K562 (cell line): ENCODE measurements around the gene CDK4. TPM values are rescaled to one million over a fixed set of nuclear protein-coding genes. Genes with fewer than 3 reads are reported as not detected.
A peak's percentile ranks its signal among the peaks of the same experiment; 100 is the strongest.
"Not testable (repeated sequence)": the region's sequence is repeated elsewhere in the genome, so short reads cannot be mapped to it uniquely, and the experiment has no call there.

Experiments used
- ATAC-seq: fragments of 200-7000 bp; cut with Tn5 transposase; 3 replicates; pipeline ENCODE4 v1.9.1; 2020; ENCODE audit warnings: moderate library complexity
- BruUV-seq: library from RNA; stranded (reverse); fragments of 400-500 nt; replicated peaks from 2 replicates; lab custom pipeline; 2021; lab: Mats Ljungman, UMichigan
- CTCF ChIA-PET: fragments of 300-600 bp; formaldehyde crosslinking; extraction: SDS; loops from one replicate; lab custom pipeline; 2021; ENCODE audit warnings: low intra/inter-chr PET ratio; lab: Yijun Ruan, JAX
- POLR2A ChIA-PET: fragments of 300-600, 350-650 bp; sonication (Branson Sonifier 250); formaldehyde crosslinking; extraction: SDS; loops from one replicate; lab custom pipeline; 2021; ENCODE audit warnings: antibody characterized with exemption, inconsistent platforms; lab: Yijun Ruan, JAX
- DNase-seq, 4 experiments: peaks; one replicate each; pipeline versions ENCODE4 v3.0.0 to v3.0.0-alpha.2; 2011 to 2018; ENCODE audit warnings: low spot score in 3 of 4, mixed read lengths in 3 of 4; ENCODE audit errors: extremely low read depth in 1 of 4
- FAIRE-seq: peaks from 2 replicates; lab custom pipeline; 2011; peaks lifted over from hg19 to GRCh38; lab: Jason Lieb, UNC
- H2AFZ ChIP-seq: 2 replicates; pipeline ENCODE4 v1.6.0; 2011; ENCODE audit warnings: low read depth, low read length, control low read depth, inconsistent platforms
- H3K27ac ChIP-seq: fragments of 200-600 bp; 3 replicates; pipeline ENCODE4 v1.8.0; 2011; ENCODE audit warnings: low read depth, mild to moderate bottlenecking, control low read depth, inconsistent platforms, low read length, moderate library complexity, mixed read lengths; ENCODE audit errors: extremely low read depth
- H3K27me3 ChIP-seq, 2 experiments: fragments of 300-600 bp in 1 of 2; 2 replicates in 1 of 2; 3 replicates in 1 of 2; pipeline versions ENCODE4 v1.6.0 to v1.8.0; 2011; ENCODE audit warnings: inconsistent platforms in 2 of 2, low read length in 2 of 2, mild to moderate bottlenecking in 1 of 2, mixed read lengths in 1 of 2, moderate library complexity in 1 of 2; ENCODE audit not compliant: control insufficient read depth in 2 of 2, insufficient read depth in 2 of 2
- H3K36me3 ChIP-seq: fragments of 300-600 bp; 3 replicates; pipeline ENCODE4 v1.8.0; 2011; ENCODE audit warnings: mild to moderate bottlenecking, low read length, inconsistent platforms; ENCODE audit not compliant: control insufficient read depth, insufficient read depth
- H3K4me1 ChIP-seq, 2 experiments: fragments of 200-600 bp in 1 of 2; replicated peaks in 1 of 2; 2 replicates in 1 of 2; 3 replicates in 1 of 2; pipeline versions ENCODE4 v1.5.1 to v1.8.0; 2011; ENCODE audit warnings: inconsistent platforms in 2 of 2, low read length in 2 of 2, mild to moderate bottlenecking in 1 of 2, mixed read lengths in 1 of 2, moderate library complexity in 1 of 2; ENCODE audit not compliant: control insufficient read depth in 2 of 2, insufficient read depth in 2 of 2
- H3K4me2 ChIP-seq: 2 replicates; pipeline ENCODE4 v1.6.1; 2011; ENCODE audit warnings: low read length, control low read depth, inconsistent platforms, mixed read lengths; ENCODE audit not compliant: insufficient read depth
- H3K4me3 ChIP-seq: fragments of 200-600 bp; sonication (generic), shearing (Covaris generic); 2 replicates; pipeline ENCODE4 v1.5.1; 2016; ENCODE audit warnings: control low read depth, inconsistent platforms
- H3K79me2 ChIP-seq: fragments of 200-600 bp; 3 replicates; pipeline ENCODE4 v1.8.0; 2011; ENCODE audit warnings: low read length, inconsistent platforms; ENCODE audit not compliant: control insufficient read depth, insufficient read depth
- H3K9ac ChIP-seq, 2 experiments: 2 replicates each; pipeline versions ENCODE4 v1.6.0 to v1.6.1; 2011; ENCODE audit warnings: low read depth in 2 of 2, low read length in 2 of 2, control low read depth in 1 of 2, inconsistent platforms in 1 of 2, mild to moderate bottlenecking in 1 of 2, mixed read lengths in 1 of 2; ENCODE audit not compliant: insufficient read depth in 1 of 2
- H3K9me1 ChIP-seq: one replicate; pipeline ENCODE4 v1.6.0; 2011; ENCODE audit warnings: inconsistent platforms, mild to moderate bottlenecking, low read length, moderate library complexity; ENCODE audit not compliant: control insufficient read depth, insufficient read depth
- H3K9me3 ChIP-seq: replicated peaks from 2 replicates; pipeline ENCODE4 v1.5.1; 2011; ENCODE audit warnings: low read depth, low read length, inconsistent platforms; ENCODE audit not compliant: control insufficient read depth, insufficient read depth
- H4K20me1 ChIP-seq: replicated peaks from 2 replicates; pipeline ENCODE4 v1.6.1; 2011; ENCODE audit warnings: low read length, inconsistent platforms, mixed read lengths; ENCODE audit not compliant: control insufficient read depth, insufficient read depth
- HEY1 ChIP-seq: fragments of 250-450 bp; sonication (Bioruptor Pico); IDR thresholded peaks from 2 replicates; pipeline ENCODE4 v1.5.0; 2020; ENCODE audit warnings: mild to moderate bottlenecking, moderate library complexity, borderline replicate concordance
- ZBTB11 ChIP-seq, 3 experiments: fragments of 200-800 bp in 1 of 3; fragments of 250-450 bp in 1 of 3; fragments of 450-650 bp in 1 of 3; sonication (Bioruptor Pico) in 1 of 3; sonication (Bioruptor generic) in 1 of 3; formaldehyde crosslinking in 1 of 3; IDR thresholded peaks; 2 replicates each; pipeline versions ENCODE4 v1.6.1 to v1.8.0; 2016 to 2022; ENCODE audit warnings: mild to moderate bottlenecking in 2 of 3, missing genetic modification characterization in 2 of 3, missing compliant biosample characterization in 1 of 3, moderate library complexity in 1 of 3
- ZKSCAN8 ChIP-seq: fragments of 200-800 bp; sonication (Bioruptor generic); IDR thresholded peaks from 2 replicates; pipeline ENCODE4 v1.6.1; 2016; ENCODE audit warnings: missing genetic modification characterization, missing compliant biosample characterization
- WGBS: fragments of 100-300 bp; shearing (Covaris generic); methylation state at CpG from one replicate; pipeline ENCODE4 v1.1.6; 2016; ENCODE audit warnings: low coverage, mixed read lengths; ENCODE audit not compliant: insufficient coverage; ENCODE audit errors: missing lambda C conversion rate; 5-methylcytosine and 5-hydroxymethylcytosine counted together
- in situ Hi-C: fragments of 300-500 bp; cut with MboI; formaldehyde crosslinking; loops from 4 replicates; pipeline ENCODE4 v1.15.0; 2018; ENCODE audit warnings: inconsistent platforms, mixed read lengths
- intact Hi-C: fragments of 100-400 bp; cut with micrococcal nuclease; formaldehyde crosslinking; loops from 2 replicates; pipeline ENCODE4 v1.14.2; 2022
- polyA plus RNA-seq, 8 experiments: library from polyadenylated mRNA; depleted of rRNA in 4 of 8; stranded (reverse) in 5 of 8; unstranded in 3 of 8; fragments of >200 nt; fragmentation: Nextera tagmentation in 2 of 8; fragmentation: Illumina TruSeq in 1 of 8; extraction: Ambion mirVana in 2 of 8; extraction: Trizol in 1 of 8; gene quantifications; 2 replicates each; pipeline versions ENCODE4 v1.2.1 to v1.2.3, GENCODE V29; 2011 to 2014; ENCODE audit warnings: inconsistent platforms in 1 of 8, missing spikeins in 1 of 8
- total RNA-seq, 7 experiments: library from RNA; depleted of rRNA in 6 of 7; stranded (reverse); fragments of >200 nt in 6 of 7; fragmentation: Illumina TruSeq in 2 of 7; extraction: Trizol in 2 of 7; gene quantifications; 2 replicates each; pipeline versions ENCODE4 v1.2.1 to v1.2.3, GENCODE V29; 2011 to 2021; ENCODE audit warnings: low replicate concordance in 1 of 7
- TF ChIP-seq, protein P1 (sequence below): sonication (generic); formaldehyde crosslinking; IDR thresholded peaks from 2 replicates; pipeline ENCODE4 v1.8.1; 2023; ENCODE audit warnings: mild to moderate bottlenecking, missing genetic modification reagents

CDK4 gene
- total and polyA plus RNA-seq, 9 of the 15 experiments (the other 6 are each of a cell fraction or from before 2014, with no cell fraction given), result 37.8 to 436 (median 238) TPM

DNA sequence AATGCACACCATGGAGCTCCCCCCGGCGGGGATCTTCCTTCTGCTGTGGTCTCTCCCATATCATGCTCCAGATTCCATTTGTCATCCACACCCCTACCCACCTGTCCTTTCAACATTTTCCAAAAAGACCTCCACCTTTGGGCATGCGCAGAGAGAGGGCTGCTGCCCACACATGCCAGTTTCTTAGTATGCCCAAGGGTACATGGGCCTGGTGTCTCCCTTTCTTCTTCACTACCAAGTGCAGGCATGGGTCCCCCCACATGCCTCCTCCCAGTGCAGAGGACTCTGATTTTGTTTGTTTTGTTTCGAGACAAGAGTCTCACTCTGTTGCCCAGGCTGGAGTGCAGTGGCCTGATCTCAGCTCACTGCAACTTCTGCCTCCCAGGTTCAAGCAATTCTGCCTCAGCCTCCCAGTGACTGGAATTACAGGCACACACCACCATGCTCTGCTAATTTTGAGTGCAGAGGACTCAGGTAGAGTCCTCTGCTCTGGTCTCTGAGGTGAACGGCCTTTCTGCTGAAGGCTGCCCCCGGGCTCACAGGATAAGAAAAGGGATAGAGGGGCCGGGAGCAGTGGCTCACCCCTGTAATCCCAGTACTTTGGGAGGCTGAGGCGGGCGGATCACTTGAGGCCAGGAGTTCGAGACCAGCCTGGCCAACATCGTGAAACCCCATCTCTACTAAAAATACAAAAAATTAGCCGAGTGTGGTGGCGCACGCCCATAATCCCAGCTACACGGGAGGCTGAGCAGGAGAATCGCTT is 30.1 kb downstream of the CDK4 start:
- intact Hi-C loops, result not testable (repeated sequence)

DNA sequence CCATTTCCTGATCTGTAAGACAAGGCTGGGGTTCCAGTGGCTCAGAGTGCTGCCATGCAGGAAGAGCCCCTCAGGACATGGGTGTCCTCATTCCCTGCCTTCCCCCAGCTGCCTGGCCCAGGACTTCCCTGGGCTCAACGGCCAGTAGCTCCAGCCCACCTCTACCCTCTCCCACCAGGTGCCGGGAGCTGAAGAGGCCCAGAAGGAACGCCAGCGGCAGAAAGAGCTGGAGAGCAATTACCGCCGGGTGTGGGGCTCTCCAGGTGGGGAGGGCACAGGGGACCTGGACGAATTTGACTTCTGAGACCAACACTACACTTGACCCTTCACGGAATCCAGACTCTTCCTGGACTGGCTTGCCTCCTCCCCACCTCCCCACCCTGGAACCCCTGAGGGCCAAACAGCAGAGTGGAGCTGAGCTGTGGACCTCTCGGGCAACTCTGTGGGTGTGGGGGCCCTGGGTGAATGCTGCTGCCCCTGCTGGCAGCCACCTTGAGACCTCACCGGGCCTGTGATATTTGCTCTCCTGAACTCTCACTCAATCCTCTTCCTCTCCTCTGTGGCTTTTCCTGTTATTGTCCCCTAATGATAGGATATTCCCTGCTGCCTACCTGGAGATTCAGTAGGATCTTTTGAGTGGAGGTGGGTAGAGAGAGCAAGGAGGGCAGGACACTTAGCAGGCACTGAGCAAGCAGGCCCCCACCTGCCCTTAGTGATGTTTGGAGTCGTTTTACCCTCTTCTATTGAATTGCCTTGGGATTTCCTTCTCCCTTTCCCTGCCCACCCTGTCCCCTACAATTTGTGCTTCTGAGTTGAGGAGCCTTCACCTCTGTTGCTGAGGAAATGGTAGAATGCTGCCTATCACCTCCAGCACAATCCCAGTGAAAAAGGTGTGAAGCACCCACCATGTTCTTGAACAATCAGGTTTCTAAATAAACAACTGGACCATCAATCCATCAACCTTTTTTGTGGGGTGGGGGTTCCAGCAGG is 31.2 kb downstream of the CDK4 start:
- H3K27me3 ChIP-seq, result no peaks in the 10 kb centered on the region
- intact Hi-C loops, result no loop called here
- no peaks in the 10 kb centered on the region for H3K9me3 ChIP-seq
- ATAC-seq (no peak), DNase-seq (no peak), FAIRE-seq (no peak)
- H3K9ac ChIP-seq, result no peak overlapping the region
- no peaks in the 10 kb centered on the region for H3K79me2 ChIP-seq
- ChIA-PET POLR2A (interaction anchor here (0.6 to 0.7 kb wide), 2 partner anchors 107 to 130 kb away, joined by 3 read pairs; partner anchors contain the start of gene PIP4K2C), CTCF (no interaction called here)
- H3K4me1 ChIP-seq, result peaks cover 0 to 5% of the 10 kb centered on the region in 2 experiments; a peak in 1 of 5 replicates
- WGBS, result 81% methylated on average over 11 of the region's 11 CpGs
- in situ Hi-C loops, result no loop called here
- H3K36me3 ChIP-seq, result peaks cover 46% of the 10 kb centered on the region; the same call in 2 of the 3 replicates
- no peak overlapping the region for H3K4me2 ChIP-seq
- no peaks in the 10 kb centered on the region for H4K20me1 ChIP-seq
- no peak overlapping the region for H3K4me3 ChIP-seq
- no peak overlapping the region for H2AFZ ChIP-seq
- H3K9me1 ChIP-seq, result no peaks in the 10 kb centered on the region
- TSS peak; percentile 86 for BruUV-seq
- no peak overlapping the region for H3K27ac ChIP-seq
- TF ChIP-seq ZKSCAN8 (CRISPR knock-in tag), result no peak
- TF ChIP-seq HEY1 (CRISPR knock-in tag), result no peak
- TF ChIP-seq, protein P1, sequence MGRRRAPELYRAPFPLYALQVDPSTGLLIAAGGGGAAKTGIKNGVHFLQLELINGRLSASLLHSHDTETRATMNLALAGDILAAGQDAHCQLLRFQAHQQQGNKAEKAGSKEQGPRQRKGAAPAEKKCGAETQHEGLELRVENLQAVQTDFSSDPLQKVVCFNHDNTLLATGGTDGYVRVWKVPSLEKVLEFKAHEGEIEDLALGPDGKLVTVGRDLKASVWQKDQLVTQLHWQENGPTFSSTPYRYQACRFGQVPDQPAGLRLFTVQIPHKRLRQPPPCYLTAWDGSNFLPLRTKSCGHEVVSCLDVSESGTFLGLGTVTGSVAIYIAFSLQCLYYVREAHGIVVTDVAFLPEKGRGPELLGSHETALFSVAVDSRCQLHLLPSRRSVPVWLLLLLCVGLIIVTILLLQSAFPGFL (CRISPR knock-in tag), result no peak
- no peak for TF ChIP-seq ZBTB11 (CRISPR knock-in tag; IDR thresholded peaks at IDR 0.05)

More for the DNA sequence above, 30.1 kb downstream of the CDK4 start:
- H4K20me1 ChIP-seq, BruUV-seq, H3K9me3 ChIP-seq, H2AFZ ChIP-seq, H3K27me3 ChIP-seq, H3K4me2 ChIP-seq, H3K9ac ChIP-seq, H3K4me3 ChIP-seq, H3K79me2 ChIP-seq, H3K27ac ChIP-seq, DNase-seq, in situ Hi-C loops, H3K9me1 ChIP-seq, ATAC-seq, FAIRE-seq: not testable (repeated sequence)
- Histone ChIP-seq H3K36me3 (peaks cover 35% of the 10 kb centered on the region; the same call in 2 of the 3 replicates), H3K4me1 (peaks cover 0 to 12% of the 10 kb centered on the region in 2 experiments; a peak in 1 of 5 replicates)
- 84% methylated on average over 15 of the region's 16 CpGs for WGBS
- ChIA-PET POLR2A (interaction anchor here (0.6 to 0.8 kb wide), 3 partner anchors 35 to 131 kb away, joined by 3 to 4 read pairs (median 3); partner anchors contain the start of gene PIP4K2C), CTCF (interaction anchor here (1.0 kb wide), 1 partner anchor 139 kb away, joined by 4 read pairs; no protein-coding TSS in a partner anchor)
